Neuronal stem cell (in vitro differentiated cells): ENCODE results near the gene STK38L.
A peak's percentile ranks its signal among the peaks of the same experiment; 100 is the strongest.

ENCODE experiments used
- DNase-seq: peaks from one replicate; pipeline ENCODE4 v3.0.0-alpha.2; 2013; ENCODE audit warnings: low spot score
- H2AFZ ChIP-seq: one replicate; pipeline ENCODE4 v1.6.1; 2013; ENCODE audit warnings: mild to moderate bottlenecking, low read length, inconsistent platforms
- H2AK5ac ChIP-seq: 2 replicates; pipeline ENCODE4 v1.6.1; 2013; ENCODE audit warnings: low read depth, mild to moderate bottlenecking, inconsistent platforms, low read length, moderate library complexity, mixed read lengths
- H2BK120ac ChIP-seq: 2 replicates; pipeline ENCODE4 v1.6.1; 2013; ENCODE audit warnings: low read depth, mild to moderate bottlenecking, inconsistent platforms, low read length, moderate library complexity, mixed read lengths
- H2BK12ac ChIP-seq: one replicate; pipeline ENCODE4 v1.6.1; 2013; ENCODE audit warnings: low read length, inconsistent platforms
- H2BK15ac ChIP-seq: 2 replicates; pipeline ENCODE4 v1.6.1; 2013; ENCODE audit warnings: mild to moderate bottlenecking, low read length, inconsistent platforms, mixed read lengths
- H2BK5ac ChIP-seq: one replicate; pipeline ENCODE4 v1.6.1; 2013; ENCODE audit warnings: inconsistent platforms, mild to moderate bottlenecking, low read length, moderate library complexity
- H3K14ac ChIP-seq: one replicate; pipeline ENCODE4 v1.6.1; 2013; ENCODE audit warnings: low read length, inconsistent platforms
- H3K18ac ChIP-seq: 2 replicates; pipeline ENCODE4 v1.6.1; 2013; ENCODE audit warnings: low read length, inconsistent platforms
- H3K23ac ChIP-seq: 2 replicates; pipeline ENCODE4 v1.6.1; 2013; ENCODE audit warnings: low read depth, mild to moderate bottlenecking, mixed read lengths, low read length, inconsistent platforms; ENCODE audit not compliant: poor library complexity
- H3K27ac ChIP-seq: replicated peaks from 3 replicates; pipeline ENCODE4 v1.5.1; 2013; ENCODE audit warnings: low read length, inconsistent platforms
- H3K27me3 ChIP-seq, 3 experiments: 2 replicates each; pipeline ENCODE4 v1.6.1; 2013; ENCODE audit warnings: low read length in 3 of 3, mild to moderate bottlenecking in 2 of 3, inconsistent platforms in 1 of 3, low read depth in 1 of 3, mixed read lengths in 1 of 3, moderate library complexity in 1 of 3; ENCODE audit not compliant: control insufficient read depth in 3 of 3, insufficient read depth in 3 of 3
- H3K36me3 ChIP-seq, 2 donors: replicated peaks in 1 of 2; 2 replicates each; pipeline ENCODE4 v1.6.1; 2013; ENCODE audit warnings: low read length in 2 of 2; ENCODE audit not compliant: control insufficient read depth in 2 of 2, insufficient read depth in 2 of 2
- H3K4ac ChIP-seq: 2 replicates; pipeline ENCODE4 v1.6.1; 2013; ENCODE audit warnings: inconsistent platforms, mild to moderate bottlenecking, low read length, moderate library complexity
- H3K4me1 ChIP-seq, 2 donors: 1 replicate in 1 of 2; 2 replicates in 1 of 2; pipeline ENCODE4 v1.6.1; 2013; ENCODE audit warnings: low read length in 2 of 2, low read depth in 1 of 2; ENCODE audit not compliant: control insufficient read depth in 2 of 2, insufficient read depth in 1 of 2
- H3K4me2 ChIP-seq: one replicate; pipeline ENCODE4 v1.6.1; 2013; ENCODE audit warnings: mild to moderate bottlenecking, low read length, inconsistent platforms; ENCODE audit not compliant: insufficient read depth, poor library complexity, severe bottlenecking
- H3K4me3 ChIP-seq, 2 donors: 2 replicates each; pipeline ENCODE4 v1.5.1; 2013; ENCODE audit warnings: low read length in 2 of 2, mild to moderate bottlenecking in 2 of 2, inconsistent platforms in 1 of 2, moderate library complexity in 1 of 2
- H3K79me1 ChIP-seq: one replicate; pipeline ENCODE4 v1.6.1; 2013; ENCODE audit warnings: low read depth, mild to moderate bottlenecking, inconsistent platforms, low read length, moderate library complexity
- H3K9ac ChIP-seq: one replicate; pipeline ENCODE4 v1.6.1; 2013; ENCODE audit warnings: mild to moderate bottlenecking, low read depth, low read length, inconsistent platforms; ENCODE audit not compliant: poor library complexity
- H3K9me3 ChIP-seq, 2 donors: replicated peaks in 1 of 2; 2 replicates each; pipeline versions ENCODE3 to v1.6.1; 2013; ENCODE audit warnings: low read length in 2 of 2, mild to moderate bottlenecking in 2 of 2, inconsistent platforms in 1 of 2, low read depth in 1 of 2, mixed read lengths in 1 of 2, moderate library complexity in 1 of 2; ENCODE audit not compliant: control insufficient read depth in 2 of 2, insufficient read depth in 1 of 2
- H4K8ac ChIP-seq: one replicate; pipeline ENCODE4 v1.6.1; 2013; ENCODE audit warnings: low read depth, mild to moderate bottlenecking, inconsistent platforms, low read length, moderate library complexity
- H4K91ac ChIP-seq: one replicate; pipeline ENCODE4 v1.6.1; 2013; ENCODE audit warnings: low read length, low read depth, mild to moderate bottlenecking, inconsistent platforms; ENCODE audit not compliant: poor library complexity
- WGBS, 2 donors: extraction: QIAGEN DNeasy Blood & Tissue Kit; methylation state at CpG; one replicate each; pipeline ENCODE4 v1.1.7; 2013; ENCODE audit warnings: missing lambda C conversion rate in 2 of 2, mixed read lengths in 1 of 2; ENCODE audit not compliant: insufficient read length in 2 of 2, insufficient replicate concordance in 1 of 2; ENCODE audit errors: extremely low coverage in 2 of 2; 5-methylcytosine and 5-hydroxymethylcytosine counted together

Gene STK38L

GRCh38 chr12:27220988-27221345 lies 23.1 kb upstream of the STK38L start:
- Histone ChIP-seq H2BK5ac (no peak overlapping the region), H3K79me1 (no peaks in the 10 kb centered on the region), H3K23ac (no peak overlapping the region), H4K91ac (no peak overlapping the region), H3K27me3 (no peaks in the 10 kb centered on the region), H2BK12ac (no peak overlapping the region), H3K36me3 (no peaks in the 10 kb centered on the region), H3K9me3 (no peaks in the 10 kb centered on the region), H3K4me1 (peaks cover under 1 to 2% of the 10 kb centered on the region in 2 donors), H2AFZ (no peak overlapping the region), H2AK5ac (no peak overlapping the region), H2BK120ac (no peak overlapping the region), H3K18ac (no peak overlapping the region), H3K4me2 (no peak overlapping the region), H2BK15ac (no peak overlapping the region), H3K14ac (no peak overlapping the region), H3K27ac (no peak overlapping the region), H3K4me3 (no peak overlapping the region), H3K9ac (no peak overlapping the region), H3K4ac (no peak overlapping the region), H4K8ac (no peak overlapping the region)
- no CpG with 5 or more reads among the region's 4 CpGs for whole genome bisulfite sequencing, 2 donors
- DNase-seq: no peak

GRCh38 chr12:27221625-27222387 lies 22.3 kb upstream of the STK38L start:
- no peak for DNase-seq
- H2AK5ac ChIP-seq: no peak overlapping the region
- H4K91ac ChIP-seq: no peak overlapping the region
- no peak overlapping the region for H4K8ac ChIP-seq
- H3K9ac ChIP-seq: no peak overlapping the region
- no peak overlapping the region for H3K23ac ChIP-seq
- no peak overlapping the region for H3K4me2 ChIP-seq
- no peaks in the 10 kb centered on the region for H3K27me3 ChIP-seq
- no peak overlapping the region for H2BK12ac ChIP-seq
- no CpG with 5 or more reads among the region's 7 CpGs for WGBS, 2 donors
- H3K36me3 ChIP-seq: no peaks in the 10 kb centered on the region
- H2BK120ac ChIP-seq: no peak overlapping the region
- no peak overlapping the region for H2BK15ac ChIP-seq
- no peaks in the 10 kb centered on the region for H3K9me3 ChIP-seq
- no peak overlapping the region for H3K18ac ChIP-seq
- H2BK5ac ChIP-seq: no peak overlapping the region
- H3K79me1 ChIP-seq: no peaks in the 10 kb centered on the region
- H3K4ac ChIP-seq: no peak overlapping the region
- peaks cover 5 to 7% of the 10 kb centered on the region in 2 donors for H3K4me1 ChIP-seq
- no peak overlapping the region for H3K4me3 ChIP-seq
- no peak overlapping the region for H3K27ac ChIP-seq
- no peak overlapping the region for H2AFZ ChIP-seq
- H3K14ac ChIP-seq: no peak overlapping the region

- Histone ChIP-seq H3K23ac (no peak overlapping the region), H3K14ac (no peak overlapping the region), H2AFZ (peak overlapping the region; percentile 47), H3K79me1 (no peaks in the 10 kb centered on the region), H2BK15ac (no peak overlapping the region), H3K4me1 (peaks cover 5 to 11% of the 10 kb centered on the region in 2 donors), H3K4ac (no peak overlapping the region), H2BK12ac (no peak overlapping the region), H4K91ac (no peak overlapping the region), H3K18ac (no peak overlapping the region), H3K9ac (no peak overlapping the region), H4K8ac (no peak overlapping the region), H3K27ac (no peak overlapping the region), H2BK120ac (no peak overlapping the region), H3K9me3 (no peaks in the 10 kb centered on the region), H2AK5ac (no peak overlapping the region), H3K4me3 (no peak overlapping the region), H2BK5ac (no peak overlapping the region), H3K27me3 (no peaks in the 10 kb centered on the region), H3K4me2 (no peak overlapping the region), H3K36me3 (no peaks in the 10 kb centered on the region)
- DNase-seq: no peak
- no CpG with 5 or more reads among the region's 5 CpGs for WGBS, 2 donors
Observed at GRCh38 chr12:27226407-27226929, 17.6 kb upstream of the STK38L start.

GRCh38 chr12:27229367-27229766 lies 14.7 kb upstream of the STK38L start:
- H3K36me3 ChIP-seq: no peaks in the 10 kb centered on the region
- WGBS, 2 donors: 100% methylated on average over 1 of the region's 1 CpG; no CpG with 5 or more reads in 1 of the 2 donors

More at GRCh38 chr12:27229367-27229766, 14.7 kb upstream of the STK38L start:
- Histone ChIP-seq H3K4me2 (no peak overlapping the region), H2BK120ac (no peak overlapping the region), H3K4ac (no peak overlapping the region), H3K4me3 (no peak overlapping the region), H3K23ac (no peak overlapping the region), H2BK12ac (no peak overlapping the region), H4K91ac (no peak overlapping the region), H2AK5ac (no peak overlapping the region), H3K9me3 (no peaks in the 10 kb centered on the region), H4K8ac (no peak overlapping the region), H2AFZ (no peak overlapping the region), H3K27me3 (no peaks in the 10 kb centered on the region), H3K79me1 (no peaks in the 10 kb centered on the region), H3K4me1 (peaks cover 5 to 11% of the 10 kb centered on the region in 2 donors), H2BK15ac (no peak overlapping the region), H3K9ac (no peak overlapping the region), H3K18ac (no peak overlapping the region), H3K27ac (no peak overlapping the region), H2BK5ac (no peak overlapping the region), H3K14ac (no peak overlapping the region)
- DNase-seq: no peak
